Panc1 (cell line): Measurements from ENCODE around the gene CD55. TPM values are rescaled to one million over a fixed set of nuclear protein-coding genes. Genes with fewer than 3 reads are reported as not detected.

Source experiments
- ATAC-seq: fragments of 200-7000 bp; cut with Tn5 transposase; 2 replicates; pipeline ENCODE4 v1.9.1; 2020; ENCODE audit warnings: mild to moderate bottlenecking, moderate library complexity
- BruUV-seq: library from RNA; stranded (reverse); fragments of 400-500 nt; replicated peaks from 2 replicates; lab custom pipeline; 2021; lab: Mats Ljungman, UMichigan
- CTCF ChIA-PET: fragments of 300-600 bp; sonication (Branson Sonifier 250); formaldehyde crosslinking; loops from one replicate; lab custom pipeline; 2022; ENCODE audit warnings: antibody characterized with exemption; lab: Charles Lee
- POLR2A ChIA-PET: fragments of 300-600 bp; sonication (Branson Sonifier 250); formaldehyde crosslinking; loops from one replicate; lab custom pipeline; 2022; ENCODE audit warnings: antibody characterized with exemption; lab: Charles Lee
- DNase-seq: peaks from one replicate; pipeline ENCODE4 v3.0.0-alpha.2; 2010; ENCODE audit warnings: low read depth, low spot score
- H3K27ac ChIP-seq: 2 replicates; pipeline ENCODE4 v1.5.1; 2011; ENCODE audit warnings: mild to moderate bottlenecking, low read length, inconsistent platforms
- H3K27me3 ChIP-seq: fragments of 200-500 bp; sonication (Bioruptor generic); 2 replicates; pipeline ENCODE4 v1.6.0; 2014; ENCODE audit warnings: low read length, inconsistent platforms; ENCODE audit not compliant: control insufficient read depth, insufficient read depth
- H3K36me3 ChIP-seq: fragments of 200-500 bp; sonication (Bioruptor generic); 2 replicates; pipeline ENCODE4 v1.5.1; 2014; ENCODE audit warnings: inconsistent platforms, mild to moderate bottlenecking, low read length, moderate library complexity; ENCODE audit not compliant: control insufficient read depth, insufficient read depth
- H3K4me1 ChIP-seq: 2 replicates; pipeline ENCODE4 v1.5.1; 2011; ENCODE audit warnings: inconsistent platforms, mild to moderate bottlenecking, low read length, moderate library complexity; ENCODE audit not compliant: control insufficient read depth, insufficient read depth
- H3K4me3 ChIP-seq, 2 experiments: 2 replicates each; pipeline ENCODE4 v1.5.1; 2011 to 2012; ENCODE audit warnings: low read depth in 2 of 2, low read length in 2 of 2, mild to moderate bottlenecking in 2 of 2, inconsistent platforms in 1 of 2, moderate library complexity in 1 of 2
- H3K9me3 ChIP-seq: fragments of 200-500 bp; sonication (Bioruptor generic); 2 replicates; pipeline ENCODE4 v1.5.1; 2014; ENCODE audit warnings: low read depth, mild to moderate bottlenecking, inconsistent platforms, low read length, moderate library complexity; ENCODE audit not compliant: control insufficient read depth, insufficient read depth
- CTCF ChIP-seq: fragments of 450-650 bp; IDR thresholded peaks from 2 replicates; pipeline ENCODE4 v1.5.1; 2017; ENCODE audit warnings: mild to moderate bottlenecking
- POLR2AphosphoS5 ChIP-seq: IDR thresholded peaks from 2 replicates; pipeline ENCODE4 v1.6.1; 2012; ENCODE audit warnings: mild to moderate bottlenecking, low read depth, low read length, moderate library complexity
- REST ChIP-seq, 2 experiments: IDR thresholded peaks; 2 replicates each; pipeline ENCODE4 v1.6.1; 2011 to 2012; ENCODE audit warnings: low read depth in 2 of 2, control low read depth in 1 of 2, low read length in 1 of 2, mild to moderate bottlenecking in 1 of 2, moderate library complexity in 1 of 2; ENCODE audit not compliant: insufficient read depth in 1 of 2
- SIN3A ChIP-seq: IDR thresholded peaks from 2 replicates; pipeline ENCODE4 v1.6.1; 2012; ENCODE audit warnings: low read depth, mild to moderate bottlenecking, low read length, moderate library complexity, borderline replicate concordance; ENCODE audit not compliant: insufficient read depth
- TCF7L2 ChIP-seq: IDR thresholded peaks from 2 replicates; pipeline ENCODE4 v1.6.1; 2011; ENCODE audit warnings: mild to moderate bottlenecking, low read depth, low read length, inconsistent platforms
- in situ Hi-C: cut with HindIII; loops from 2 replicates; pipeline ENCODE4 v1.10.0; 2016; ENCODE audit warnings: low sequenced_read_pairs, low pct_unique_long_range_greater_than_20kb
- intact Hi-C: fragments of 100-400 bp; cut with micrococcal nuclease; formaldehyde crosslinking; loops from one replicate; pipeline ENCODE4 v1.10.0; 2022; ENCODE audit not compliant: unreplicated experiment
- total RNA-seq: library from RNA; stranded (reverse); gene quantifications from one replicate; pipeline ENCODE4 v1.2.1, GENCODE V29; 2021; ENCODE audit not compliant: unreplicated experiment

The CD55 gene
- total RNA-seq, 1 experiment from 2014 or later: 12.1 TPM

GRCh38 chr1:207323425-207324225, 2.1 kb downstream of the CD55 start:
- TF ChIP-seq TCF7L2 (no peak), CTCF (no peak), POLR2AphosphoS5 (no peak), SIN3A (no peak), REST (IDR thresholded peaks at IDR 0.05; ENCODE audit: insufficient read depth in 1 of 2, low read depth in 2 of 2, low read length in 1 of 2) (no peak)
- BruUV-seq: no TSS peak
- in situ Hi-C loops (no loop called here), intact Hi-C loops (no loop called here)
- no peaks in the 10 kb centered on the region for H3K9me3 ChIP-seq
- H3K36me3 ChIP-seq: peaks cover 3% of the 10 kb centered on the region
- CTCF ChIA-PET: no interaction called here
- no peak overlapping the region for H3K27ac ChIP-seq
- H3K4me3 ChIP-seq: no peak overlapping the region
- POLR2A ChIA-PET: no interaction called here
- H3K27me3 ChIP-seq: no peaks in the 10 kb centered on the region
- ATAC-seq (no peak), DNase-seq (no peak)
- no peaks in the 10 kb centered on the region; the same call in 1 of the 2 replicates for H3K4me1 ChIP-seq

GRCh38 chr1:207328004-207328403, 6.5 kb downstream of the CD55 start:
- no TSS peak for BruUV-seq
- Histone ChIP-seq H3K4me1 (no peaks in the 10 kb centered on the region), H3K36me3 (peaks cover 3% of the 10 kb centered on the region; the same call in 1 of the 2 replicates), H3K27me3 (no peaks in the 10 kb centered on the region), H3K9me3 (peaks cover 3% of the 10 kb centered on the region; the same call in 1 of the 2 replicates), H3K27ac (no peak overlapping the region), H3K4me3 (no peak overlapping the region)
- DNase-seq (no peak), ATAC-seq (no peak)
- in situ Hi-C loops (no loop called here), intact Hi-C loops (no loop called here)
- CTCF ChIA-PET: no interaction called here
- POLR2A ChIA-PET: no interaction called here
- TF ChIP-seq SIN3A (no peak), POLR2AphosphoS5 (no peak), CTCF (no peak), TCF7L2 (no peak), REST (IDR thresholded peaks at IDR 0.05; ENCODE audit: insufficient read depth in 1 of 2, low read depth in 2 of 2, low read length in 1 of 2) (no peak)
